CD14-positive monocyte (primary cell): Measurements from ENCODE around the gene GRID1. TPM values are rescaled to one million over a fixed set of nuclear protein-coding genes. Genes with fewer than 3 reads are reported as not detected.
A peak's percentile ranks its signal among the peaks of the same experiment; 100 is the strongest.

Experiments used
- DNase-seq, 3 donors: peaks; one replicate each; pipeline ENCODE4 v3.0.0-alpha.2; 2011 to 2022
- H2AFZ ChIP-seq: 2 replicates; pipeline ENCODE4 v1.6.0; 2012; ENCODE audit warnings: mild to moderate bottlenecking, low read depth, low read length, inconsistent platforms; ENCODE audit not compliant: insufficient read depth, poor library complexity, severe bottlenecking
- H3K27ac ChIP-seq, 2 donors: 1 replicate in 1 of 2; 2 replicates in 1 of 2; pipeline ENCODE4 v1.5.1; 2012 to 2013; ENCODE audit warnings: low read length in 2 of 2, control low read depth in 1 of 2, inconsistent platforms in 1 of 2, low read depth in 1 of 2, mild to moderate bottlenecking in 1 of 2
- H3K27me3 ChIP-seq, 2 donors: one replicate each; pipeline versions ENCODE4 v1.6.0 to v1.6.1; 2011 to 2013; ENCODE audit warnings: low read length in 2 of 2; ENCODE audit not compliant: control insufficient read depth in 2 of 2, insufficient read depth in 2 of 2
- H3K36me3 ChIP-seq, 2 donors: replicated peaks in 1 of 2; 1 replicate in 1 of 2; 2 replicates in 1 of 2; pipeline versions ENCODE4 v1.5.1 to v1.6.1; 2012 to 2013; ENCODE audit warnings: low read length in 2 of 2, control low read depth in 1 of 2, inconsistent platforms in 1 of 2, mild to moderate bottlenecking in 1 of 2; ENCODE audit not compliant: insufficient read depth in 2 of 2, control insufficient read depth in 1 of 2
- H3K4me1 ChIP-seq, 2 donors: 1 replicate in 1 of 2; 2 replicates in 1 of 2; pipeline versions ENCODE4 v1.5.1 to v1.6.1; 2012 to 2013; ENCODE audit warnings: low read length in 2 of 2, control low read depth in 1 of 2, inconsistent platforms in 1 of 2, mild to moderate bottlenecking in 1 of 2, moderate library complexity in 1 of 2; ENCODE audit not compliant: insufficient read depth in 2 of 2, control insufficient read depth in 1 of 2
- H3K4me2 ChIP-seq: replicated peaks from 2 replicates; pipeline ENCODE3; 2012; ENCODE audit warnings: low read length, moderate library complexity, mild to moderate bottlenecking; ENCODE audit not compliant: poor library complexity, severe bottlenecking; ENCODE audit errors: extremely low read depth
- H3K4me3 ChIP-seq, 3 experiments: fragments of 200-600 bp in 1 of 3; sonication (generic) in 1 of 3; replicated peaks in 1 of 3; 1 replicate in 2 of 3; 2 replicates in 1 of 3; pipeline ENCODE4 v1.5.1; 2011 to 2013; ENCODE audit warnings: low read length in 3 of 3, mild to moderate bottlenecking in 3 of 3, control low read depth in 2 of 3, low read depth in 2 of 3, inconsistent platforms in 1 of 3, moderate library complexity in 1 of 3
- H3K79me2 ChIP-seq: 2 replicates; pipeline ENCODE4 v1.6.0; 2012; ENCODE audit warnings: mild to moderate bottlenecking, control low read depth, inconsistent platforms, low read length, moderate library complexity; ENCODE audit not compliant: insufficient read depth
- H3K9ac ChIP-seq: 2 replicates; pipeline ENCODE4 v1.6.0; 2017; ENCODE audit warnings: low read length, mild to moderate bottlenecking; ENCODE audit not compliant: insufficient read depth, poor library complexity, severe bottlenecking
- H3K9me3 ChIP-seq, 2 donors: replicated peaks in 1 of 2; 1 replicate in 1 of 2; 2 replicates in 1 of 2; pipeline versions ENCODE4 v1.5.1 to v1.6.1; 2012 to 2013; ENCODE audit warnings: low read length in 2 of 2, control low read depth in 1 of 2; ENCODE audit not compliant: control insufficient read depth in 1 of 2, insufficient read depth in 1 of 2
- H4K20me1 ChIP-seq: 2 replicates; pipeline ENCODE4 v1.6.0; 2012; ENCODE audit warnings: mild to moderate bottlenecking, low read length, control low read depth, moderate library complexity; ENCODE audit not compliant: insufficient read depth
- H3K27ac Mint-ChIP-seq, 7 donors: one replicate each; pipeline ENCODE4 v1.8.0; 2020; ENCODE audit warnings: mild to moderate bottlenecking in 7 of 7, mixed read lengths in 7 of 7, moderate library complexity in 6 of 7, inconsistent platforms in 2 of 7
- H3K27me3 Mint-ChIP-seq, 3 donors: one replicate each; pipeline ENCODE4 v1.8.0; 2021 to 2022; ENCODE audit warnings: low read depth in 3 of 3, mild to moderate bottlenecking in 3 of 3, mixed read lengths in 3 of 3, moderate library complexity in 3 of 3, inconsistent platforms in 1 of 3
- H3K36me3 Mint-ChIP-seq, 2 donors: one replicate each; pipeline ENCODE4 v1.8.0; 2020; ENCODE audit warnings: mixed read lengths in 2 of 2, inconsistent platforms in 1 of 2, mild to moderate bottlenecking in 1 of 2
- H3K4me1 Mint-ChIP-seq: one replicate; pipeline ENCODE4 v1.8.0; 2020; ENCODE audit warnings: mild to moderate bottlenecking, mixed read lengths
- H3K4me3 Mint-ChIP-seq, 2 donors: one replicate each; pipeline ENCODE4 v1.8.0; 2020; ENCODE audit warnings: mild to moderate bottlenecking in 2 of 2, mixed read lengths in 2 of 2, moderate library complexity in 1 of 2
- H3K9me3 Mint-ChIP-seq, 7 donors: one replicate each; pipeline ENCODE4 v1.8.0; 2020 to 2022; ENCODE audit warnings: mixed read lengths in 7 of 7, mild to moderate bottlenecking in 6 of 7, moderate library complexity in 6 of 7, inconsistent platforms in 2 of 7
- CTCF ChIP-seq: fragments of 200-600 bp; IDR thresholded peaks from one replicate; pipeline ENCODE4 v1.8.0; 2022; ENCODE audit warnings: antibody characterized with exemption, mild to moderate bottlenecking
- whole genome bisulfite sequencing: methylation state at CpG from one replicate; pipeline ENCODE4 v1.1.5; 2013; ENCODE audit warnings: missing lambda C conversion rate; ENCODE audit not compliant: insufficient coverage; 5-methylcytosine and 5-hydroxymethylcytosine counted together
- intact Hi-C, 2 donors: fragments of 100-400 bp; cut with micrococcal nuclease; formaldehyde crosslinking; loops; one replicate each; pipeline versions ENCODE4 v1.15.0 to v1.15.1; 2023
- polyA plus RNA-seq, 3 donors: library from polyadenylated mRNA; depleted of rRNA in 1 of 3; unstranded in 2 of 3; stranded (reverse) in 1 of 3; fragments of 300-500 nt in 2 of 3; fragments of >200 nt in 1 of 3; fragmentation: Illumina TruSeq in 2 of 3; gene quantifications; 1 replicate in 2 of 3; 2 replicates in 1 of 3; pipeline ENCODE4 v1.2.3, GENCODE V29; 2012 to 2021

The GRID1 gene
- polyA plus RNA-seq, 3 donors: not detected

GRCh38 chr10:86107131-86107530, 259.5 kb downstream of the GRID1 start:
- DNase-seq: no peak
- H4K20me1 ChIP-seq: no peaks in the 10 kb centered on the region
- no peaks in the 10 kb centered on the region for H3K36me3 Mint-ChIP-seq
- H3K4me1 Mint-ChIP-seq: no peaks in the 10 kb centered on the region
- intact Hi-C loops: no loop called here
- H3K4me3 Mint-ChIP-seq: no peak overlapping the region
- no peaks in the 10 kb centered on the region for H3K9me3 Mint-ChIP-seq
- H3K4me1 ChIP-seq: no peaks in the 10 kb centered on the region
- TF ChIP-seq CTCF: no peak
- no peak overlapping the region for H2AFZ ChIP-seq
- H3K27me3 Mint-ChIP-seq: peaks cover 0 to 4% (median 2%) of the 10 kb centered on the region in 3 donors
- H3K27me3 ChIP-seq: no peaks in the 10 kb centered on the region
- no peak overlapping the region for H3K9ac ChIP-seq
- no peaks in the 10 kb centered on the region for H3K9me3 ChIP-seq
- WGBS: 93% methylated on average over 6 of the region's 6 CpGs
- no peak overlapping the region for H3K27ac ChIP-seq
- no peak overlapping the region for H3K4me2 ChIP-seq
- no peaks in the 10 kb centered on the region for H3K36me3 ChIP-seq
- H3K79me2 ChIP-seq: no peaks in the 10 kb centered on the region
- no peak overlapping the region for H3K27ac Mint-ChIP-seq
- no peak overlapping the region for H3K4me3 ChIP-seq

- no peak overlapping the region for H3K4me3 Mint-ChIP-seq
- Histone ChIP-seq H3K27ac (no peak overlapping the region), H3K4me2 (no peak overlapping the region), H3K79me2 (no peaks in the 10 kb centered on the region), H3K9me3 (no peaks in the 10 kb centered on the region), H3K4me3 (no peak overlapping the region), H4K20me1 (no peaks in the 10 kb centered on the region), H3K9ac (no peak overlapping the region), H2AFZ (no peak overlapping the region), H3K4me1 (no peaks in the 10 kb centered on the region), H3K36me3 (no peaks in the 10 kb centered on the region), H3K27me3 (no peaks in the 10 kb centered on the region)
- peaks cover 0 to 4% (median 2%) of the 10 kb centered on the region in 3 donors for H3K27me3 Mint-ChIP-seq
- peak overlapping the region in 1 of 7 donors; percentile 44 for H3K27ac Mint-ChIP-seq
- H3K9me3 Mint-ChIP-seq: no peaks in the 10 kb centered on the region
- no peaks in the 10 kb centered on the region for H3K4me1 Mint-ChIP-seq
- TF ChIP-seq CTCF: no peak
- no peak for DNase-seq
- WGBS: 96% methylated on average over 8 of the region's 8 CpGs
- no peaks in the 10 kb centered on the region for H3K36me3 Mint-ChIP-seq
- intact Hi-C loops: no loop called here
These were observed 260.0 kb downstream of the GRID1 start for GRCh38 chr10:86106616-86107015.
